OCI-LY3 (cell line): ENCODE results near the gene EMILIN2.

Source experiments
- H2AFZ ChIP-seq: fragments of 200-600, 300-600 bp; shearing (Covaris generic); 2 replicates; pipeline ENCODE4 v1.6.0; 2014; ENCODE audit warnings: antibody characterized with exemption, low read depth, low read length
- H3K27ac ChIP-seq: fragments of 200-600, 300-600 bp; sonication (generic); 2 replicates; pipeline ENCODE4 v1.5.1; 2014; ENCODE audit warnings: mild to moderate bottlenecking, low read length, moderate library complexity, mixed read lengths
- H3K27me3 ChIP-seq: fragments of 200-600, 300-600 bp; sonication (generic); 2 replicates; pipeline ENCODE4 v1.6.1; 2014; ENCODE audit warnings: low read depth, low read length, mixed read lengths
- H3K36me3 ChIP-seq: fragments of 200-600, 300-600 bp; sonication (generic); replicated peaks from 2 replicates; pipeline ENCODE3; 2014; ENCODE audit warnings: low read depth, low read length, mixed read lengths
- H3K4me1 ChIP-seq: fragments of 300-600, 200-600 bp; sonication (generic); 2 replicates; pipeline ENCODE4 v1.6.1; 2014; ENCODE audit warnings: low read length, mixed read lengths
- H3K4me2 ChIP-seq: fragments of 200-600, 300-600 bp; sonication (generic); 2 replicates; pipeline ENCODE4 v1.6.1; 2014; ENCODE audit warnings: low read length, mixed read lengths
- H3K4me3 ChIP-seq: fragments of 300-600, 200-600 bp; sonication (generic); 2 replicates; pipeline ENCODE4 v1.5.1; 2014; ENCODE audit warnings: antibody characterized with exemption, mild to moderate bottlenecking, low read length, moderate library complexity
- H3K79me2 ChIP-seq: fragments of 300-600, 200-600 bp; shearing (Covaris generic); 2 replicates; pipeline ENCODE4 v1.6.1; 2014; ENCODE audit warnings: mild to moderate bottlenecking, low read length, mixed read lengths
- H3K9ac ChIP-seq: fragments of 300-600, 200-600 bp; shearing (Covaris generic); 2 replicates; pipeline ENCODE4 v1.6.0; 2014; ENCODE audit warnings: mild to moderate bottlenecking, low read length, moderate library complexity
- H3K9me3 ChIP-seq: fragments of 200-600, 300-600 bp; shearing (Covaris generic); 2 replicates; pipeline ENCODE4 v1.6.1; 2014; ENCODE audit warnings: low read length, mixed read lengths; ENCODE audit not compliant: insufficient read depth
- H4K20me1 ChIP-seq: fragments of 200-600, 300-600 bp; sonication (generic); 2 replicates; pipeline ENCODE4 v1.6.1; 2016; ENCODE audit warnings: low read length, mixed read lengths; ENCODE audit not compliant: insufficient read depth
- EZH2phosphoT487 ChIP-seq: fragments of 200-600 bp; shearing (Covaris generic); IDR thresholded peaks from 2 replicates; pipeline ENCODE4 v1.6.1; 2018; ENCODE audit warnings: antibody characterized with exemption, mixed run types, low read depth
- TF ChIP-seq, protein P1 (sequence below): fragments of 200-600, 300-600 bp; sonication (generic); IDR thresholded peaks from 2 replicates; pipeline ENCODE4 v1.5.1; 2014; ENCODE audit warnings: antibody characterized with exemption, low read length, low read depth

The EMILIN2 gene

DNA sequence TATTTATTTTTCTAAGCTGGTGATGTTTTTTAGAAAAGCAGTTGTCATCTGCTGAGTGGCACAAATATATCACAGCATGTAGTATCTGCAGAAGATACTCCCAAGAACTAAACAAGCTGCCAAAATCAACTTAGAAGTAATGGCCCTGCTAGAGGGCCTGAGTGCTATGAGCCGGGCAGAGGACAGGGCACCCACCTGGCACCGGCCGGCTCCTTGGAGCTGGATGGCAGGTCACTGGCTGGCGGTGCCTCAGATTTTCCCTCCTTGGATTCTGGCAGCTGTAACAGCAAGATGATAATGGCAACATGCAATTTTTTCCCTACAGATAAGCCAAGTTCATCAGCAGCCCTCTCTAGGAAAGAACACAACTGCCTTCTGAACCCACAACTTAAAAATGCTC is 79.7 kb downstream of the EMILIN2 start:
- Histone ChIP-seq H3K9me3 (no peaks in the 10 kb centered on the region), H3K27me3 (no peaks in the 10 kb centered on the region), H3K27ac (peak overlapping the region; percentile 63), H3K79me2 (no peaks in the 10 kb centered on the region), H3K36me3 (peaks cover 73% of the 10 kb centered on the region), H2AFZ (no peak overlapping the region), H3K4me2 (peak overlapping the region; percentile 40), H4K20me1 (no peaks in the 10 kb centered on the region), H3K4me1 (peaks cover 15% of the 10 kb centered on the region), H3K4me3 (no peak overlapping the region), H3K9ac (no peak overlapping the region)
- TF ChIP-seq, protein P1, sequence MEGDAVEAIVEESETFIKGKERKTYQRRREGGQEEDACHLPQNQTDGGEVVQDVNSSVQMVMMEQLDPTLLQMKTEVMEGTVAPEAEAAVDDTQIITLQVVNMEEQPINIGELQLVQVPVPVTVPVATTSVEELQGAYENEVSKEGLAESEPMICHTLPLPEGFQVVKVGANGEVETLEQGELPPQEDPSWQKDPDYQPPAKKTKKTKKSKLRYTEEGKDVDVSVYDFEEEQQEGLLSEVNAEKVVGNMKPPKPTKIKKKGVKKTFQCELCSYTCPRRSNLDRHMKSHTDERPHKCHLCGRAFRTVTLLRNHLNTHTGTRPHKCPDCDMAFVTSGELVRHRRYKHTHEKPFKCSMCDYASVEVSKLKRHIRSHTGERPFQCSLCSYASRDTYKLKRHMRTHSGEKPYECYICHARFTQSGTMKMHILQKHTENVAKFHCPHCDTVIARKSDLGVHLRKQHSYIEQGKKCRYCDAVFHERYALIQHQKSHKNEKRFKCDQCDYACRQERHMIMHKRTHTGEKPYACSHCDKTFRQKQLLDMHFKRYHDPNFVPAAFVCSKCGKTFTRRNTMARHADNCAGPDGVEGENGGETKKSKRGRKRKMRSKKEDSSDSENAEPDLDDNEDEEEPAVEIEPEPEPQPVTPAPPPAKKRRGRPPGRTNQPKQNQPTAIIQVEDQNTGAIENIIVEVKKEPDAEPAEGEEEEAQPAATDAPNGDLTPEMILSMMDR, result no peak
- TF ChIP-seq EZH2phosphoT487, result no peak

DNA sequence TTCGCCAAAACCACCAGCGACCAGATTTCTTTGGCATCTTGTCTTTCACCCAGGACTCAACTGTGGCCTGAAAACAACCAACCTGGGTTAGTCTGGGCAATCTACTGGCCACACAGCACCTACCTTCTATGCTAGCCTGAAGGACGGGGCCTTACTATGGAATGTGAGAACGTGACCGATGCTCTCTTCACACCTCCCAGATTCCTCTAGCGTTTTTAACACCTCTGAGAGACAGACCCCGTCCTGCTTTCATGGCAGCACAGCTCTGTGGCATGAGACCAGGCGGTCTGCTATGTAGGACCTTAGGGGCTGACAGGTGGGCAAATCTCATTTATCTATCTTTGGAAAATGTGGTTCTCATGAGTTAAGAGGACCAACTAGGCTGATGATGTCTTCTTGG is 80.9 kb downstream of the EMILIN2 start:
- no peak overlapping the region for H3K9ac ChIP-seq
- no peaks in the 10 kb centered on the region for H3K79me2 ChIP-seq
- H3K36me3 ChIP-seq, result peaks cover 66% of the 10 kb centered on the region
- peaks cover 25% of the 10 kb centered on the region for H3K4me1 ChIP-seq
- peak overlapping the region; percentile 40; the same call in 1 of the 2 replicates for H3K4me2 ChIP-seq
- H4K20me1 ChIP-seq, result no peaks in the 10 kb centered on the region
- H3K4me3 ChIP-seq, result no peak overlapping the region
- no peaks in the 10 kb centered on the region for H3K9me3 ChIP-seq
- H2AFZ ChIP-seq, result no peak overlapping the region
- TF ChIP-seq, protein P1, result no peak
- no peak for TF ChIP-seq EZH2phosphoT487
- H3K27me3 ChIP-seq, result no peaks in the 10 kb centered on the region
- no peak overlapping the region for H3K27ac ChIP-seq

DNA sequence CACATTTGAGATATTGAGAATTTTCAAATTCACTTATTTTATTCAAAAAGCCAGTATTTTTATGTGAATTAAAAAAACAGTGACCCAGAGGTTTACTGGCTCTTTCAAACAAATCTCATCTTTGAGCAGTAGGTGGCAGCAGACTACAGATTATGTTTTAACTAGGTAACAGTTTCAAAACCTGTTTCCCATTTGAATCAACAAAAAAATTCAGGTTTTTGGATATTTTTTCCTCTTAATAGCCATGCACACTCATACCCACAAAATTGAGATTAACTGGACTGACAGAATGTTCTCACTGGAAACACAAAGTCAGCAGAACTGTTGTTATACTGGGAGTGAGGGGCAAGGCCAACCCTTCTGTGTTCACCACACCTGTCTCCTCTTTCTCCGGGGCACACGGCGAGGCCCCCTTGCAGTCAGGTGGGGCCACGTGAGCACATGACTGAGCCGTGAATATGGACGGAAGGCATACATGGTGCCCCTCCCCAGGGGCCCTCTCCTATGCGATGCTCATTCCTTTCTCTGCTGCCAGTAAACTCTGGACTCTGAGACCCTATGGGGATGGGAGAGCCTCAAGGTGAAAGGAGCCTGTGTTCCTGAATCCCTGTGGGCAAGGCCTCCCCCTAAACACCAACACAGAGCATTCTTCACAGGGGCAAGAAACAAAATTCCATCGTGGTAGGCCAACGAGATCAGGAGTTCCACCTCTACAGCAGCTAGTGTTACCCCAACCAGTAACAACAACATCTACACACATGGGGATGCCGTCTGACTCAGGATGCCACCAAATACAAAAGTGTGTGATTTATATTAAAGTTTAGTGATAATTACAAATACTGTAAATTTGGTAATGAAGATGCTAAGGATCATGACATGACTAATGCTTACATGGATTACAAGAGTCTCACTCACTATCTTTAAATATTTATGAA is 85.7 kb downstream of the EMILIN2 start:
- Histone ChIP-seq H3K27me3 (no peaks in the 10 kb centered on the region), H3K79me2 (no peaks in the 10 kb centered on the region), H4K20me1 (no peaks in the 10 kb centered on the region), H3K9ac (peak overlapping the region; percentile 41), H3K4me2 (peak overlapping the region; percentile 46), H3K9me3 (no peaks in the 10 kb centered on the region), H3K27ac (peak overlapping the region; percentile 51), H3K4me1 (peaks cover 43% of the 10 kb centered on the region), H3K4me3 (no peak overlapping the region), H3K36me3 (peaks cover 65% of the 10 kb centered on the region), H2AFZ (peak overlapping the region; percentile 8; the same call in 1 of the 2 replicates)
- TF ChIP-seq, protein P1, result peak; percentile 88
- TF ChIP-seq EZH2phosphoT487, result no peak

DNA sequence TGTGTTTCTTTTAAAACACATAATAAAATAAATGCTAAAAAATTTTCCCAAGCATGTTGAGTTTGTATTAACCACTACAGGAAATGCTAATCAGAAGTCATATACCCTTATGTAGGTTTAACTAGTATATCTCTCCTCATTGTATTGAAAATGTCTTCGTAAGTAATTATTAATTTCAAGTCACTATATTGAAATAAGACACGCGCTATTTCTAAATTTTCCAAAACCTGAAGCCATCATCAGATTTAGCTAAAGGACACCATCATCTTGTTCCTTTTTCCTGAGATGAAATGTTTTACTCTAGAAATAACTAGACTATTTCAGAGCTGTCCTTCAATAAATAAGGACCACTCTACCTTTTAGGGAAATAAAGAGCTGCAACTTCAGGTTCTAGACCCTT is 87.2 kb downstream of the EMILIN2 start:
- Histone ChIP-seq H4K20me1 (no peaks in the 10 kb centered on the region), H3K36me3 (peaks cover 62% of the 10 kb centered on the region), H3K27me3 (no peaks in the 10 kb centered on the region), H2AFZ (no peak overlapping the region), H3K9ac (no peak overlapping the region), H3K79me2 (no peaks in the 10 kb centered on the region), H3K9me3 (no peaks in the 10 kb centered on the region), H3K4me3 (no peak overlapping the region), H3K27ac (no peak overlapping the region), H3K4me1 (peaks cover 40% of the 10 kb centered on the region), H3K4me2 (no peak overlapping the region)
- TF ChIP-seq, protein P1, result no peak
- TF ChIP-seq EZH2phosphoT487, result no peak
